Colon (tissue), 2 donors: Measurements from ENCODE around the gene DUS2.
"Not testable (repeated sequence)": the region's sequence is repeated elsewhere in the genome, so short reads cannot be mapped to it uniquely, and the experiment has no call there.

Source experiments
- FAIRE-seq: peaks from 2 replicates; lab custom pipeline; 2012; peaks lifted over from hg19 to GRCh38; lab: Jason Lieb, UNC
- donor health status: control.
- donor health status: control.

DUS2 gene

DNA sequence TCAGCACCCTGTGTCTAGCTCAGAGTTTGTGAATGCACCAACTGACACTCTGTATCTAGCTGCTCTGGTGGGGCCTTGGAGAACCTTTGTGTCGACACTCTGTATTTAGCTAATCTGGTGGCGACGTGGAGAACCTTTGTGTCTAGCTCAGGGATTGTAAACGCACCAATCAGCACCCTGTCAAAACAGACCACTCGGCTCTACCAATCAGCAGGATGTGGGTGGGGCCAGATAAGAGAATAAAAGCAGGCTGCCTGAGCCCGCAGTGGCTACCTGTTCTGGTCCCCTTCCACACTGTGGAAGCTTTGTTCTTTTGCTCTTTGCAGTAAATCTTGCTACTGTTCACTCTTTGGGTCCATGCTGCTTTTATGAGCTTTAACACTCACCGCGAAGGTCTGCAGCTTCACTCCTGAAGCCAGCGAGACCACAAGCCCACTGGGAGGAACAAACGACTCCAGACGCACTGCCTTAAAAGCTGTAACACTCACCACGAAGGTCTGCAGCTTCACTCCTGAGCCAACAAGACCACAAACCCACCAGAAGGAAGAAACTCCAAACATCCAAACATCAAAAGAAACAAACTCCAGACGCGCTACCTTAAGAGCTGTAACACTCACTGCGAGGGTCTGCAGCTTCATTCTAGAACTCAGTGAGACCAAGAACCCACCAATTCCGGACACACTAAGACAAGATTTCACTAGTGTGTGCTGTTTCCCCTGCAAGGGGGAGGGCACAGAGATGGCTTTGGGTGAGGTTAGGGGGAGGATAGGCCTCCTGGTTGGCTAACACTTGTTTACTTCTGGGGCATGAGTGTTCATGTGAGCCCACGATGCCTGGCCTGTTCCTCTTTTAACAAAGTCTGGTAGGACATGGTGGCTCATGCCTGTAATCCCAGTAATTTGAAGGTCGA, 24.1 kb upstream of the DUS2 start, which contains the start of gene DPEP2:
Gene DPEP2, minus strand, starts transcription at position 706 of the 910 bp plus-strand sequence. CDS start 6,272 bp downstream, outside the sequence.
- FAIRE-seq = not testable (repeated sequence)

DNA sequence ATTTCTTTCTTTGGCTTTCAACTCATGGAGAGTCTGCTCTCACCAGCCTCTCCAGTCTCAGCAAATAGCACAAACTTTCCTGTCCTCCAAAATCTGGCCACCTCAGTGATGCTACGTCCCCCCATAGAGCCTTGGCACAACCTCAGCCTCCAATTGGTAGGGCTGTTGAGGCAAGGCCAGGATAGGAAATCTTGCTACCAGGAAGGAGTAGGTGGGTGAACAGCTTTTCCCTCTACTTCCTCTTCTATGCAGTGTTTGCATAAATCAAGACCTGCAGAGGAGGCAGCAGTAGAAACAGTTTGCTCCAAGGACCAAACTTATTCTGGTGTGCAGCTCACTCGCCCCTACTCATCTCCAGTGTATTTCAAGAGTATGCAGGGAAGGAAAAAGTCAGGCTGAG, 23.1 kb upstream of the DUS2 start:
- FAIRE-seq = no peak

GRCh38 chr16:68000450-68000849, 22.6 kb upstream of the DUS2 start:
- no peak for FAIRE-seq

- FAIRE-seq = no peak
These were observed 20.1 kb upstream of the DUS2 start for GRCh38 chr16:68003031-68003430.

GRCh38 chr16:68005211-68005610, 17.9 kb upstream of the DUS2 start:
- no peak for FAIRE-seq

DNA sequence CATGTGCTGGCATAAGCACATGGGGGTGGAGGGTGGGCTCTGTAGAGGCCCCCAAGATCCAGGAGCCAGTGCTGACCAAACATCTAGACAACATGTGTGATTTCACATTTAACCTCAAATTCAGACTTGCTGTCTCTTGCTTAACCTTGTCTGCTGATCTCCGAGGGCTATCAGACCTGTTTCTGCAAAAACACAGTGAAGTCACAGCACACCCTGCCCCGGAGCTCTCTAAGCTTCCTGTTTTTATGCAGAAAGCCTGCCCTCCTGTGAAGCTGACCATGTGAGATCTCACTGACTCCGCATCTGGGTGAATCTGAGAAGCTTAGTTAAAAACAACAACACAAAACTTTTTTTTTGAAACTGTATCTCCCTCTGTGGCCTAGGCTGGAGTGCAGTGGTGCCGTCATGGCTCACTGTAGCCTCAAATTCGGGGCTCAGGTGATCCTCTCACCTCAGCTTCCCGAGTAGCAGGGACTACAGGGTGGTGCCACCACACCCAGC, 17.2 kb upstream of the DUS2 start:
- FAIRE-seq = no peak

- FAIRE-seq = no peak
These were observed 13.8 kb upstream of the DUS2 start for GRCh38 chr16:68009157-68009735.

DNA sequence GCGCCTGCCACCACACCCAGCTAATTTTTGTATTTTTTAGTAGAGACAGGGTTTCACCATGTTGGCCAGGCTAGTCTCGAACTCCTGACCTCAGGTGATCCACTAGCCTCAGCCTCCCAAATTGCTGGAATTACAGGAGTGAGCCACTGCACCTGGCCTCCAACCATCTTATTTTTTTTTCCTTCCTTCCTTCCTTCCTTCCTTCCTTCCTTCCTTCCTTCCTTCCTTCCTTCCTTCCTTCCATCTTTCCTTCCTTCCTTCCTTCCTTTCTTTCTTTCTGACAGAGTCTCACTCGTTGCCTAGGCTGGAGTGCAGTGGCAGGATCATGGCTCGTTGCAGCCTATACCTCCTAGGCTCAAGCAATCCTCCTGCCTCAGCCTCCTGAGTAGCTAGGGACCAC, 13.2 kb upstream of the DUS2 start:
- FAIRE-seq = not testable (repeated sequence)

DNA sequence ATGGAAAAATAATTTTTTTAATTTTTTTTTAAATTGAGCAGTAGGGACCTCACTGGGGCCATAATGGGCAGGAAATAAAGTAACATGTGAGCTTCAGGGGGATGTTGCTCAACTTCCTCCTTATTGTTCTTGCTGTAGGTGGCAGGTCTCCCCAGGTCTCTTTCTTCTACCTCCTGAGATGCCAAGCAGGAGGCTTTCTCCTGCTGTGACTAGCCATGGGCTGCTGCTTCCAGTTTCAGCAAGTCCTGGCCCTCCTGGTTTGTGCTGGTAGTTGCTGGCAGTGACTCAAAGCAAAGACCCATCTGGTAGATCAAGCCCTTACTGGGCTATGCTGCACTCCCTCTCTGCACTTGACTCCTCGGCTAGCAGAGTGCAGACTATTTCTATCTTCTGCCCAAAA, 9.6 kb upstream of the DUS2 start:
- FAIRE-seq = no peak

GRCh38 chr16:68015681-68016080, 7.4 kb upstream of the DUS2 start, which contains the start of gene DPEP2NB:
TSS of gene DPEP2NB (minus strand) at chr16:68015911. CDS start at chr16:68015770, 141 bp downstream.
- no peak for FAIRE-seq

- FAIRE-seq = no peak
These were observed 3.9 kb upstream of the DUS2 start for GRCh38 chr16:68019167-68019680.

- no peak for FAIRE-seq
These were observed 1.6 kb upstream of the DUS2 start for GRCh38 chr16:68021490-68021889.

- FAIRE-seq = no peak
These were observed 781 bp upstream of the DUS2 start for GRCh38 chr16:68022278-68022727.

GRCh38 chr16:68028996-68029395, 5.9 kb downstream of the DUS2 start:
- FAIRE-seq = no peak

- FAIRE-seq = not testable (repeated sequence)
These were observed 7.0 kb downstream of the DUS2 start for GRCh38 chr16:68030108-68030507.

DNA sequence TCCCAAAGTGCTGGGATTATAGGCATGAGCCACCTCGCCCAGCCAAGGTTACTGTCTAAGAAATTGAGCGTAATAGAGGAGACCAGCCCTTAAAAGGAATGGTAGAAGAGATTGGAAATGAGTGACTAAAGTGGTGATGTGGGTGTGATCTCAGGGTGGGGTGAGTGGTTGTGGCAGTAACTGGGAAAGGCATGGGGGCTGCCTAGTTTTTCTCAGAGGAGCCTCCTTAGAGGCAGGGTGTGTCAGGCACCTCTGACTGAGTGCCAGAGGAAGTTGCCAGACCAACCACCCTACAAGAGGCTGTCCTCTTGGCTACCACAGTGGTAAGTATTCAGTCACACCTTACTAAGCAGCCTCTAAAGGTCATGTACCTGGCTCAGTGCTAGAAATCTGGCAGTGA, 8.9 kb downstream of the DUS2 start:
- FAIRE-seq = no peak

DNA sequence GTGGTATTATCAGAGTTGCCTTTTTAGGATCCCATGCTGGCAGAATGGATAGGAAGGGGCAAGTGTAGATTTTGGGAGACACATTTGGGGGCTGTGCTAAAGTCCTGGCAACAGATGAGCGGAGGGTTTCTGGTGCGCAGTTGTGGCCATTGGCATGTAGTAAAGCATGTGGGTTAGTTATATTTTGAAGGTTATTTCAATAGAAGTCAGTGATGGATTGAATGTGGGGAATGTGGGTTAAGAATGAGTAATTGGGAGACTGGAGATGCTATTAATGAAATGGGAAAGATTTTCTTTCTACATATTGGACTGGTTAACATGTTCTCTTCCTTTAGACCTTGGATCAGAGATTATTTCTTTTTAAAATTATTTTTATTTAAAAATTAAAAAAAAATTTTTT, 10.0 kb downstream of the DUS2 start:
- FAIRE-seq = no peak

GRCh38 chr16:68035227-68035626, 12.1 kb downstream of the DUS2 start:
- FAIRE-seq = no peak

DNA sequence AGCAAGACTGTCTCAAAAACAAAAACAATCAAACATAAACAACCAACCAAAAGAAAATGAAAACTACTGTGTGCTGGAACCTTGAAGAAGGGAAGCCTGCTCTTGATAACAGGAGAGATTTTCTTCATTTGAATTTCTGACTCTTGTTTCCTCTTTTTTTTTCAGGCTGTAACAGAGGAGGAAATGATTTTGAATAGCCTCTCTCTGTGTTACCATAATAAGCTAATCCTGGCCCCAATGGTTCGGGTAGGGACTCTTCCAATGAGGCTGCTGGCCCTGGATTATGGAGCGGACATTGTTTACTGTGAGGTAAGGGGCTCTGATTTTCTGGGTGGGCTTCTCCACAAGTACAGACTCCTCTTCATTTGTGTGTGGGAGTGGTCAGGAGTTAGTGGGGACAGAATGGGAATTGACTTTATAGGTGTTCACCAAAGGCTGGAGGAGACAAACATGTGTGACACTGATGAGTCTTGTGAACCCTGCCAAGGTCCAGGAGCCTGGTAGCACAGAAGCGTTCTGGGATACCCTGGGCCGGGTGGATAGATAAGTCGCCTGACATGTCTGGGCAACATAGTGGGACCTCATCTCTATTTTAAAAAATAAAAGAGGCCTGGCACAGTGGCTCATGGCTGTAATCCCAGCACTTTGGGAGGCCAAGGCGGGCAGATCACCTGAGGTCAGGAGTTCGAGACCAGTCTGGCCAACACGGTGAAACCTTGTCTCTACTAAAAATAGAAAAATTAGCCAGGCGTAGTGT, 14.9 kb downstream of the DUS2 start:
- FAIRE-seq = no peak

DNA sequence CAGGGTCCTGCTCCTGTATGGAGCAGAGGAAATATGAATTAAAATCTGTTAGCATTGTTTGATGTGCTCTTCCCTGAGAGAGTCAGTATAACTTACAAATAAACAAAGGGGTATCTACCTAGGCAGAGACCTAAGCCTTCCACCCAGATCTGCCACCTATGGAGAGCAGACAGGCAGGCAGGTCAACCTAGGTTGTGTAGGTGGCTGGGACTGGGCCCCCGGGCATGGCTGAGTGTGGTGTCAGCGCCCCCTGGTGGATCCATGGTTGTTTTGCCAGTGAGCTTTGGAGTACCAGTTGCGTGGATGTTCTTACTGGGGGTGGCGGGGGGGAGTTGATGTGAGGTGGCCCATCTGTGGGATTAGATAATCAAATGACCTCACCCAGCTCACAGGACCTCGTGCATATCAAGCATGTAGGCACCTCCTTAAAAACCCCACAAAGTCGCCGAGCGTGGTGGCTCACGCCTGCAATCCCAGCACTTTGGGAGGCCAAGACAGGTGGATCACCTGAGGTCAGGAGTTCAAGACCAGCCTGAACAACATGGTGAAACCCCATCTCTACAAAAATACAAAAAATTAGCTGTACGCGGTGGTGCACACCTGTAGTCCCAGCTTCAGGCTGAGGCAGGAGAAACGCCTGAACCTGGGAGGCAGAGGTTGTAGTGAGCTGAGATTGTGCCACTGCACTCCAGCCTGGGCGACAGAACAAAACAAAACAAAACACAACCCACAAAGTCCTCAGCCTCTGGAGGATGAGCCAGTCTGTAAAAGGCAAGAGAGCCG, 17.6 kb downstream of the DUS2 start:
- FAIRE-seq = no peak

- no peak for FAIRE-seq
These were observed 18.7 kb downstream of the DUS2 start for GRCh38 chr16:68041783-68042182.
